ENCODE results near the gene SLC25A28. TPM values are rescaled to one million over a fixed set of nuclear protein-coding genes. Genes with fewer than 3 reads are reported as not detected.
"Not testable (repeated sequence)": the region's sequence is repeated elsewhere in the genome, so short reads cannot be mapped to it uniquely, and the experiment has no call there.

Gene SLC25A28
- total RNA-seq, 2 donors from 2014 or later: 39.2 to 47.2 TPM

- H3K4me3 Mint-ChIP-seq: no peak overlapping the region
- peak; percentile 19 for ATAC-seq (replicated peaks)
- peaks cover 25% of the 10 kb centered on the region for H3K4me1 Mint-ChIP-seq
- H3K27me3 Mint-ChIP-seq: no peaks in the 10 kb centered on the region
- peak overlapping the region; percentile 79 for H3K27ac Mint-ChIP-seq
- no peaks in the 10 kb centered on the region for H3K9me3 Mint-ChIP-seq
- peaks cover 79% of the 10 kb centered on the region for H3K36me3 Mint-ChIP-seq (ENCODE audit: low read depth)
Measured at GRCh38 chr10:99612167-99612831, 7.9 kb downstream of the SLC25A28 start.

- H3K36me3 Mint-ChIP-seq (ENCODE audit: low read depth): peaks cover 71% of the 10 kb centered on the region
- no peak overlapping the region for H3K4me3 Mint-ChIP-seq
- H3K9me3 Mint-ChIP-seq: no peaks in the 10 kb centered on the region
- ATAC-seq (replicated peaks): no peak
- H3K27ac Mint-ChIP-seq: no peak overlapping the region
- H3K27me3 Mint-ChIP-seq: no peaks in the 10 kb centered on the region
- peaks cover 21% of the 10 kb centered on the region for H3K4me1 Mint-ChIP-seq
Measured at GRCh38 chr10:99611326-99611725, 8.9 kb downstream of the SLC25A28 start.

GRCh38 chr10:99610221-99610620 lies 10.0 kb downstream of the SLC25A28 start:
- H3K27ac Mint-ChIP-seq: no peak overlapping the region
- no peak for ATAC-seq (replicated peaks)
- H3K4me1 Mint-ChIP-seq: peaks cover 11% of the 10 kb centered on the region
- no peaks in the 10 kb centered on the region for H3K27me3 Mint-ChIP-seq
- peaks cover 61% of the 10 kb centered on the region for H3K36me3 Mint-ChIP-seq (ENCODE audit: low read depth)
- H3K9me3 Mint-ChIP-seq: no peaks in the 10 kb centered on the region
- H3K4me3 Mint-ChIP-seq: no peak overlapping the region

GRCh38 chr10:99609186-99609585 lies 11.1 kb downstream of the SLC25A28 start:
- no peak overlapping the region for H3K27ac Mint-ChIP-seq
- no peak for ATAC-seq (replicated peaks)
- no peaks in the 10 kb centered on the region for H3K27me3 Mint-ChIP-seq
- peaks cover 10% of the 10 kb centered on the region for H3K4me1 Mint-ChIP-seq
- peaks cover 50% of the 10 kb centered on the region for H3K36me3 Mint-ChIP-seq (ENCODE audit: low read depth)
- H3K4me3 Mint-ChIP-seq: no peak overlapping the region
- no peaks in the 10 kb centered on the region for H3K9me3 Mint-ChIP-seq

GRCh38 chr10:99605351-99605750 lies 14.9 kb downstream of the SLC25A28 start:
- no peaks in the 10 kb centered on the region for H3K9me3 Mint-ChIP-seq
- ATAC-seq (replicated peaks): no peak
- peaks cover 12% of the 10 kb centered on the region for H3K36me3 Mint-ChIP-seq (ENCODE audit: low read depth)
- no peak overlapping the region for H3K27ac Mint-ChIP-seq
- H3K4me3 Mint-ChIP-seq: no peak overlapping the region
- H3K4me1 Mint-ChIP-seq: no peaks in the 10 kb centered on the region
- peaks cover 4% of the 10 kb centered on the region for H3K27me3 Mint-ChIP-seq

- no peaks in the 10 kb centered on the region for H3K4me1 Mint-ChIP-seq
- no peak overlapping the region for H3K27ac Mint-ChIP-seq
- peaks cover 7% of the 10 kb centered on the region for H3K36me3 Mint-ChIP-seq (ENCODE audit: low read depth)
- H3K4me3 Mint-ChIP-seq: no peak overlapping the region
- peaks cover 6% of the 10 kb centered on the region for H3K27me3 Mint-ChIP-seq
- H3K9me3 Mint-ChIP-seq: no peaks in the 10 kb centered on the region
- ATAC-seq (replicated peaks): no peak
Measured at GRCh38 chr10:99604862-99605261, 15.4 kb downstream of the SLC25A28 start.

GRCh38 chr10:99598781-99599509 lies 21.3 kb downstream of the SLC25A28 start:
- no peaks in the 10 kb centered on the region for H3K9me3 Mint-ChIP-seq
- peaks cover 8% of the 10 kb centered on the region for H3K27me3 Mint-ChIP-seq
- H3K4me1 Mint-ChIP-seq: no peaks in the 10 kb centered on the region
- H3K27ac Mint-ChIP-seq: no peak overlapping the region
- H3K4me3 Mint-ChIP-seq: no peak overlapping the region
- H3K36me3 Mint-ChIP-seq (ENCODE audit: low read depth): no peaks in the 10 kb centered on the region
- no peak for ATAC-seq (replicated peaks)

GRCh38 chr10:99598011-99598410 lies 22.2 kb downstream of the SLC25A28 start:
- Mint-ChIP-seq H3K4me3 (no peak overlapping the region), H3K36me3 (ENCODE audit: low read depth) (no peaks in the 10 kb centered on the region), H3K27me3 (peaks cover 7% of the 10 kb centered on the region), H3K27ac (no peak overlapping the region), H3K9me3 (no peaks in the 10 kb centered on the region), H3K4me1 (no peaks in the 10 kb centered on the region)
- no peak for ATAC-seq (replicated peaks)

GRCh38 chr10:99596708-99597107 lies 23.5 kb downstream of the SLC25A28 start:
- not testable (repeated sequence) for H3K9me3 Mint-ChIP-seq; ATAC-seq (replicated peaks); H3K27ac Mint-ChIP-seq; H3K36me3 Mint-ChIP-seq (ENCODE audit: low read depth); H3K4me3 Mint-ChIP-seq; H3K4me1 Mint-ChIP-seq; H3K27me3 Mint-ChIP-seq

GRCh38 chr10:99595770-99596465 lies 24.3 kb downstream of the SLC25A28 start:
- H3K27ac Mint-ChIP-seq: no peak overlapping the region
- no peak for ATAC-seq (replicated peaks)
- H3K27me3 Mint-ChIP-seq: peaks cover 4% of the 10 kb centered on the region
- no peaks in the 10 kb centered on the region for H3K36me3 Mint-ChIP-seq (ENCODE audit: low read depth)
- no peaks in the 10 kb centered on the region for H3K9me3 Mint-ChIP-seq
- H3K4me1 Mint-ChIP-seq: no peaks in the 10 kb centered on the region
- no peak overlapping the region for H3K4me3 Mint-ChIP-seq

GRCh38 chr10:99595236-99595635 lies 25.0 kb downstream of the SLC25A28 start:
- no peaks in the 10 kb centered on the region for H3K9me3 Mint-ChIP-seq
- peaks cover 4% of the 10 kb centered on the region for H3K27me3 Mint-ChIP-seq
- H3K4me3 Mint-ChIP-seq: no peak overlapping the region
- H3K4me1 Mint-ChIP-seq: no peaks in the 10 kb centered on the region
- ATAC-seq (replicated peaks): no peak
- H3K27ac Mint-ChIP-seq: no peak overlapping the region
- no peaks in the 10 kb centered on the region for H3K36me3 Mint-ChIP-seq (ENCODE audit: low read depth)

- Mint-ChIP-seq H3K4me1 (no peaks in the 10 kb centered on the region), H3K27me3 (no peaks in the 10 kb centered on the region), H3K36me3 (ENCODE audit: low read depth) (no peaks in the 10 kb centered on the region), H3K27ac (no peak overlapping the region), H3K4me3 (no peak overlapping the region), H3K9me3 (no peaks in the 10 kb centered on the region)
- ATAC-seq (replicated peaks): no peak
Measured at GRCh38 chr10:99593312-99593711, 26.9 kb downstream of the SLC25A28 start.

- H3K27ac Mint-ChIP-seq: no peak overlapping the region
- H3K36me3 Mint-ChIP-seq (ENCODE audit: low read depth): no peaks in the 10 kb centered on the region
- H3K27me3 Mint-ChIP-seq: peaks cover 4% of the 10 kb centered on the region
- ATAC-seq (replicated peaks): no peak
- no peaks in the 10 kb centered on the region for H3K9me3 Mint-ChIP-seq
- no peaks in the 10 kb centered on the region for H3K4me1 Mint-ChIP-seq
- no peak overlapping the region for H3K4me3 Mint-ChIP-seq
Measured at GRCh38 chr10:99590799-99591198, 29.4 kb downstream of the SLC25A28 start.

GRCh38 chr10:99583687-99584086 lies 36.6 kb downstream of the SLC25A28 start:
- Mint-ChIP-seq H3K4me3 (no peak overlapping the region), H3K9me3 (no peaks in the 10 kb centered on the region), H3K36me3 (ENCODE audit: low read depth) (no peaks in the 10 kb centered on the region), H3K27me3 (peaks cover 6% of the 10 kb centered on the region), H3K4me1 (no peaks in the 10 kb centered on the region), H3K27ac (no peak overlapping the region)
- ATAC-seq (replicated peaks): no peak

GRCh38 chr10:99582255-99582770 lies 37.9 kb downstream of the SLC25A28 start:
- H3K27me3 Mint-ChIP-seq: peaks cover 11% of the 10 kb centered on the region
- H3K4me3 Mint-ChIP-seq: no peak overlapping the region
- H3K9me3 Mint-ChIP-seq: no peaks in the 10 kb centered on the region

More at GRCh38 chr10:99582255-99582770, 37.9 kb downstream of the SLC25A28 start:
- ATAC-seq (replicated peaks): no peak
- Mint-ChIP-seq H3K27ac (no peak overlapping the region), H3K36me3 (ENCODE audit: low read depth) (no peaks in the 10 kb centered on the region), H3K4me1 (no peaks in the 10 kb centered on the region)
